Measurements from ENCODE around the gene NELL1. TPM values are rescaled to one million over a fixed set of nuclear protein-coding genes. Genes with fewer than 3 reads are reported as not detected.
A peak's percentile ranks its signal among the peaks of the same experiment; 100 is the strongest.

The NELL1 gene
- under 1 TPM in 1 of 4 donors, not detected in 3; 0.27 TPM for total RNA-seq

DNA sequence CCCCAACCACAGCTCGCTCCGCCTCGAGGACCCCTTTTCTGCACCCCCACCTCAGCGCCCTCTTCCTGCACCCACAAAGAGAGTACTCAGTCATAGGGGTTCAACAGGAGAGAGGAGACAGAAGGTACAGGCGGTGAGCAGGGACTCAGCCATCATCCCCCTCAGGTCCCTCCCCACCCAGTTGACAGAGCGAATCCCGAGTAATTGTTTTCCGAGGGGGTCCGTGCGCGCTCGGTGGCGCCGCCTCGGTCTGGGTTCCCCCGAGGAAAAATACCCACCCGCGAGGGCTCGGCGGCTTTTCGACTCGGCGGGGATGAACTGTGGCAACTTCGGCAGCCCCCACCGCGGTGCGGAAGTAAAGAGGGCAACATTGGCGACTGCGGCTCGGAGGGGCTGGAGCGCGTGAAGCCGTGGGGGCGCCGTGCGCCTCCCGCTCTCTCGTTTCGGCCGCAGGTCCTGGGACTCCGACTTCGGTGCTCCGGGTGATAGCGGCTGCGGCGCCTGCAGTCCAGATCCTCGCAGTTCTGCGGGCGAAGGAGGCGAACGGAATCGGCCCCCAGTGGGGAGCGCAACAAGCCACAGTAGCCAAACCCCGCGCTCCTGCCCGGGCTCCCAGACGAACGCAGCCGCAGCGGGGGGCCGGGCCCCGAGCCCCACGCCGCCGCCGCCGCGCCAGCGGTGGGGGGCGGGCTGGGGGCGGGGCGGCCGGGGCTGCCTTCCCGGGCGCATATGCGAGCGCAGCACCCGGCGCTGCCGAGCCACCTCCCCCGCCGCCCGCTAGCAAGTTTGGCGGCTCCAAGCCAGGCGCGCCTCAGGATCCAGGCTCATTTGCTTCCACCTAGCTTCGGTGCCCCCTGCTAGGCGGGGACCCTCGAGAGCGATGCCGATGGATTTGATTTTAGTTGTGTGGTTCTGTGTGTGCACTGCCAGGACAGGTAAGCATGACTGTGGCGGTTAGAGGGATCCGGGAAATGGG, at the start of gene NELL1:
NELL1 (plus strand) TSS at position 743 of the 976 bp plus-strand sequence.
- in situ Hi-C loops (cut with MboI; ENCODE audit: low pct_ligation_motif_present in 1 of 4, low pct_unique_long_range_greater_than_20kb in 1 of 4, low sequenced_read_pairs in 3 of 4) = loop anchor here in 1 of 4 donors (25.0 kb wide), 1 partner anchor 843 kb away; no protein-coding TSS in a partner anchor
- Histone ChIP-seq H3K36me3 (no peaks in the 10 kb centered on the region), H3K9me3 (no peaks in the 10 kb centered on the region), H3K27ac (no peak within 1 kb of the TSS), H3K4me3 (peak within 1 kb of the TSS in 1 of 4 donors; percentile 26), H3K4me1 (peaks cover 0 to 8% (median 6%) of the 10 kb centered on the region in 4 donors), H3K27me3 (peaks cover 74% of the 10 kb centered on the region)
- intact Hi-C loops (cut with DNase I; ENCODE audit: low total_unique reads) = no loop called here
- TF ChIP-seq, protein P1, sequence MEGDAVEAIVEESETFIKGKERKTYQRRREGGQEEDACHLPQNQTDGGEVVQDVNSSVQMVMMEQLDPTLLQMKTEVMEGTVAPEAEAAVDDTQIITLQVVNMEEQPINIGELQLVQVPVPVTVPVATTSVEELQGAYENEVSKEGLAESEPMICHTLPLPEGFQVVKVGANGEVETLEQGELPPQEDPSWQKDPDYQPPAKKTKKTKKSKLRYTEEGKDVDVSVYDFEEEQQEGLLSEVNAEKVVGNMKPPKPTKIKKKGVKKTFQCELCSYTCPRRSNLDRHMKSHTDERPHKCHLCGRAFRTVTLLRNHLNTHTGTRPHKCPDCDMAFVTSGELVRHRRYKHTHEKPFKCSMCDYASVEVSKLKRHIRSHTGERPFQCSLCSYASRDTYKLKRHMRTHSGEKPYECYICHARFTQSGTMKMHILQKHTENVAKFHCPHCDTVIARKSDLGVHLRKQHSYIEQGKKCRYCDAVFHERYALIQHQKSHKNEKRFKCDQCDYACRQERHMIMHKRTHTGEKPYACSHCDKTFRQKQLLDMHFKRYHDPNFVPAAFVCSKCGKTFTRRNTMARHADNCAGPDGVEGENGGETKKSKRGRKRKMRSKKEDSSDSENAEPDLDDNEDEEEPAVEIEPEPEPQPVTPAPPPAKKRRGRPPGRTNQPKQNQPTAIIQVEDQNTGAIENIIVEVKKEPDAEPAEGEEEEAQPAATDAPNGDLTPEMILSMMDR (IDR thresholded peaks at IDR 0.05) = no peak
- no peak for TF ChIP-seq POLR2A (IDR thresholded peaks at IDR 0.05)
- TF ChIP-seq EP300 (IDR thresholded peaks at IDR 0.05; ENCODE audit: low read depth) = no peak
- TF ChIP-seq POLR2AphosphoS5 (IDR thresholded peaks at IDR 0.05) = no peak
- 9 to 10% methylated on average over 5 to 38 of the region's 93 CpGs for WGBS, 2 donors (ENCODE audit: low coverage in 1 of 2)
- no peak for DNase-seq

DNA sequence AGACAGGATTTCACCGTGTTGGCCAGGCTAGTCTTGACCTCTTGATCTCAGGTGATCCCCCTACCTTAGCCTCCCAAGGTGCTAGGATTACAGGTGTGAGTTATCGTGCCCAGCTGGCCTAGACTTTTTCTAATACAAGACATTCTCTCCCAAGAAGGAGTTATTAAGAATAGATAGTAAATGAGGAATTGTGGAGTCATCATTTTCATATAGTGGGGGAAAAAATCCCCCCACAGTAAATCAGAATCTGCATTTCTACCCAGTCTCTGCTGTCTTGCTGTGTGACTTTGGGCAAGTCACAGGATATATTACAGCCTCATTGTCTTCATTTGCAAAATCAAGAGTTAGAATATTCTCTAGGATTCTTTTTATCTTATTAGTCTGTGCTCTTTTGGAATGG, 48.4 kb upstream of the NELL1 start:
- in situ Hi-C loops (cut with MboI; ENCODE audit: low pct_ligation_motif_present in 1 of 4, low pct_unique_long_range_greater_than_20kb in 1 of 4, low sequenced_read_pairs in 3 of 4) (loop anchor here in 3 of 4 donors (25.0 kb wide), 2 partner anchors 234 to 484 kb away; partner anchors contain the start of gene PRMT3 (in 3 of the 3)), intact Hi-C loops (cut with DNase I; ENCODE audit: low total_unique reads) (no loop called here)
- DNase-seq = no peak
- TF ChIP-seq, protein P1 (IDR thresholded peaks at IDR 0.05) = no peak
- no peak for TF ChIP-seq POLR2AphosphoS5 (IDR thresholded peaks at IDR 0.05)
- TF ChIP-seq EP300 (IDR thresholded peaks at IDR 0.05; ENCODE audit: low read depth) = no peak
- no peak for TF ChIP-seq POLR2A (IDR thresholded peaks at IDR 0.05)
- no peak overlapping the region for H3K4me3 ChIP-seq
- H3K9me3 ChIP-seq = no peaks in the 10 kb centered on the region
- no peaks in the 10 kb centered on the region for H3K36me3 ChIP-seq
- H3K27ac ChIP-seq = no peak overlapping the region
- H3K27me3 ChIP-seq = no peaks in the 10 kb centered on the region
- 55 to 63% methylated on average over 2 of the region's 2 CpGs for WGBS, 2 donors (ENCODE audit: low coverage in 1 of 2)
- H3K4me1 ChIP-seq = no peaks in the 10 kb centered on the region

DNA sequence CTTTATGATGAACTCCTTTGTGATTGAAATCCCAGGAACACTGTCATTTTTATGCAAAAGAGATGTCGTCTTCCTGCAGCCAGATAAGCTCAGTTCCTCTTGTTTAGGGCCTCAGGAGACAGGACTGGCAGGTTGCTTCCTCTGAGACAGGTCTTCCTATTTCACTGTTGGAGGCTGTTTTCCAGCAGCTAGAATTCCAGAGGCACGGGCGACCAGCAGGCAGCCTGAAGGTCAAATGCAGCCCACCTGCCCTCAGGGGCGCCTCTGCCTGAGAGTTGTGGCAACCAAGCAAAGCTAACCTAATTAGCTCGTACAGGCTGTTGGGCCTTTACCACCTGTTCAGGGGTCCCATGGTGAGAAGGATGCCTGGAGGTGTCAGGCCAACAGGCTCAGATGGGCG, 47.7 kb upstream of the NELL1 start:
- no peak overlapping the region for H3K27ac ChIP-seq
- 28% methylated on average over 6 of the region's 6 CpGs; no CpG with 5 or more reads in 1 of the 2 donors for WGBS, 2 donors (ENCODE audit: low coverage in 1 of 2)
- H3K27me3 ChIP-seq = no peaks in the 10 kb centered on the region
- H3K9me3 ChIP-seq = no peaks in the 10 kb centered on the region
- no peak overlapping the region for H3K4me3 ChIP-seq
- TF ChIP-seq, protein P1 (IDR thresholded peaks at IDR 0.05) = no peak
- no peak for TF ChIP-seq POLR2AphosphoS5 (IDR thresholded peaks at IDR 0.05)
- TF ChIP-seq POLR2A (IDR thresholded peaks at IDR 0.05) = no peak
- TF ChIP-seq EP300 (IDR thresholded peaks at IDR 0.05; ENCODE audit: low read depth) = no peak
- H3K36me3 ChIP-seq = no peaks in the 10 kb centered on the region
- H3K4me1 ChIP-seq = no peaks in the 10 kb centered on the region
- intact Hi-C loops (cut with DNase I; ENCODE audit: low total_unique reads) (no loop called here), in situ Hi-C loops (cut with MboI; ENCODE audit: low pct_ligation_motif_present in 1 of 4, low pct_unique_long_range_greater_than_20kb in 1 of 4, low sequenced_read_pairs in 3 of 4) (loop anchor here in 3 of 4 donors (25.0 kb wide), 2 partner anchors 234 to 484 kb away; partner anchors contain the start of gene PRMT3 (in 3 of the 3))
- no peak for DNase-seq

DNA sequence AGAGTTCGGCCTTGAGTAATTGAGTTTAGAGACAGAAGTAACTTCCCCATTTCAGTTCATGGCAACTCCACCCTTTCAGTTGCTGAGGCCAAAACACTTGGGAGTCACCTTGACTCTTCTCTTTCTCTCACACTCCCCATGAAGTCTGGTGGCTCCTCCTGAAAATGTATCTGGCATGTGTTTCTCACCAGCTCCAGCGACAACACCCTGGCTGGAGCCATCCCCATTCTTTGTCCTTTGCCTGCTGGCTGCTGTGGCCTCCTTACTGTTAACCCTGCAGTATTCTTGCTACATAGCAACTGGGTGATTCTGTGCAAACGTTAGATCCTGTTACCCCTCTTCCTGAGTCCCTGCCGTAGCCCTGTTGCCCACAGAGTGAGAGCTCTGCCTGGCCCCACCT, 46.1 kb upstream of the NELL1 start:
- in situ Hi-C loops (cut with MboI; ENCODE audit: low pct_ligation_motif_present in 1 of 4, low pct_unique_long_range_greater_than_20kb in 1 of 4, low sequenced_read_pairs in 3 of 4) (loop anchor here in 3 of 4 donors (25.0 kb wide), 2 partner anchors 236 to 486 kb away; partner anchors contain the start of gene PRMT3 (in 3 of the 3)), intact Hi-C loops (cut with DNase I; ENCODE audit: low total_unique reads) (no loop called here)
- no peak for TF ChIP-seq EP300 (IDR thresholded peaks at IDR 0.05; ENCODE audit: low read depth)
- TF ChIP-seq POLR2A (IDR thresholded peaks at IDR 0.05) = no peak
- TF ChIP-seq, protein P1 (IDR thresholded peaks at IDR 0.05) = no peak
- TF ChIP-seq POLR2AphosphoS5 (IDR thresholded peaks at IDR 0.05) = no peak
- 44 to 55% methylated on average over 3 to 4 of the region's 4 CpGs for WGBS, 2 donors (ENCODE audit: low coverage in 1 of 2)
- Histone ChIP-seq H3K27ac (no peak overlapping the region), H3K4me1 (no peaks in the 10 kb centered on the region), H3K36me3 (no peaks in the 10 kb centered on the region), H3K27me3 (no peaks in the 10 kb centered on the region), H3K4me3 (no peak overlapping the region), H3K9me3 (no peaks in the 10 kb centered on the region)
- DNase-seq = no peak

All from transverse colon (tissue), 4 donors.